ENCODE measurements around the gene ERAP2.

The ERAP2 gene

DNA sequence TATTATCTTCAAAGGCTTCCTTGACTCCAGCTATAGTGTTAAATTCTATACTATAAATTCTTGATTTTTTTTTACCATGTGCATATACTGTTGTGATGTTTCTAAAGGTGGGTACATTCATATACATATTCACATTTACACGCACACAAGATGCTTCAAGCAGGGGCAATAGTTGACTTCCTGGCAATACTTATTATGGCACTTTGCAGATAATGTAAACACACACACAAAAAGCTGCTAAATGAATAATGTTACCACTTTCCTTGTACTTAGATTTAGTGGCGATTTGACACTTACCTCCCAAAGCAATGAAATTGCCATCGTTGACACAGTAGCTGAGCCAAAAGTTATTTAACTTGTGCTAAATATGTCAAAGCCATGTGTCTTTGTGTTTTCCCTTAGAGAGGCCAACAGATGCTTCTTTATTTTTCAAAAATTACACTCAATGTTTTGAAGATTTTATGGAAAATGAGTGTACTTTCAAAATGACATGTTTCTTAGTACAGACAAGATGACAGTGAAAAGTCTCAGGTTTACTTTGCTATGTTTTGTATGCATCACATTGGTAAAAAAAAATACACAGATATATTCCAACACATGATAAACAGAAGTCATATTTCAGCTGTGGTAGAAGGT, 12.2 kb upstream of the ERAP2 start:
- no peak for DNase-seq (ENCODE audit: low spot score)

GRCh38 chr5:96864922-96865530, 11.3 kb upstream of the ERAP2 start:
- DNase-seq (ENCODE audit: low spot score) = no peak

GRCh38 chr5:96868603-96869371, 7.5 kb upstream of the ERAP2 start:
- peak; percentile 83 for DNase-seq (ENCODE audit: low spot score)

DNA sequence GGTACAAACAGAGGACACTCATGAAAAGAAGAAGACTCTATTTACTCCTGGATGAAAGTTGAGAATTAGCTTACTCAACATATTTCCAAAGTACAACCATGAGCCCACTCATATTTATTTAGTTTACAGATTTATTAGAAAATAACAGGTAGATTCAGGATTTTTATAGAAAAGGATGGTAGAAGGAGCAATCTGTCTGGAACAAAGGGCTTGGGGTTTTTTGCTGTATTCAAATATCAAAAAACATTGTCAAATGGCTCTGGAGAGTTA, 7.0 kb upstream of the ERAP2 start:
- no peak for DNase-seq (ENCODE audit: low spot score)

DNA sequence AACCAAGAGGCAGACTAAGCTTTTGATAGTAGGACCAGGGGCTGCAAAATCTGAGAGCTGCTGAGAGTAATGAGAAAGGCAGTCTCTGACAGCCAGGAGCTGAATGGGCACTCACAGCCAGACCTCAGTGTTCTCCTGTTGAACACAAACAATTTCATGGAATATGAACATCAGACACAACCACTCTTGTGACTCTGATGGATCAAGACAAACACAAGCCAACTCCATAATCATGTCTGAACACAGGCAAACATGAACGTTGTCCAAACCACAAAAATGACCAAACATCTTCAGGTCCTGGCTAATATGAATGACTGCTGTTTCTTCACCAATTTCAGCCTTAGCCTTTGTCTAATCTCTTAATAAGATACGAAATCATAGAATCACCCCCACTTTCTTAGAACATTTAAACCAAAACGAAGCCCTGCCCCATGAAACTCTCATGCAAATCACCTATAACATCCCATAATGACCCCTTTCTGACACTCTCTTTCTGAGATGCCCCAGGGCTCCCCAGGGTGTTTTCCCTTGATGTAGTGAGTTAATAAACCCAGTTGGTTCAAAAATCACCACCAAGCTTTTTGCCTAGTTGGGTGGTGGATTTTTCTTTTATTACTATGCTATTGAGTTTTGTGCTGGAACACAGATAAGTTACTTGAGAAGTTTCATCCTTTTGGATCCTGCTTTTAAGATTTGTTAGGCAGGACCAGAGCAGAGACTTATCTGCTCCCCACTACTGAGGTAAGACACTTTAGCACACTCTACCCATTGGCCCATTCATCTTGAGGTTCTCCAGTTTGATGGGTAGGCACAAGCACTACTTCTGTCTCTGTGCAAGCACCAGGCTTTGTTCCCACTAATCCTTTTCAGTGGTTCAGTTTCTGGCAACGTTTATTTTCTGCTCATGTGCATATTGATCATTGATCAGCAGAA, 5.9 kb upstream of the ERAP2 start:
- no peak for DNase-seq (ENCODE audit: low spot score)

- DNase-seq (ENCODE audit: low spot score) = no peak
These were observed 5.3 kb upstream of the ERAP2 start for GRCh38 chr5:96871027-96871399.

GRCh38 chr5:96871686-96872085, 4.6 kb upstream of the ERAP2 start:
- no peak for DNase-seq (ENCODE audit: low spot score)

GRCh38 chr5:96873449-96873848, 2.9 kb upstream of the ERAP2 start:
- DNase-seq (ENCODE audit: low spot score) = no peak

DNA sequence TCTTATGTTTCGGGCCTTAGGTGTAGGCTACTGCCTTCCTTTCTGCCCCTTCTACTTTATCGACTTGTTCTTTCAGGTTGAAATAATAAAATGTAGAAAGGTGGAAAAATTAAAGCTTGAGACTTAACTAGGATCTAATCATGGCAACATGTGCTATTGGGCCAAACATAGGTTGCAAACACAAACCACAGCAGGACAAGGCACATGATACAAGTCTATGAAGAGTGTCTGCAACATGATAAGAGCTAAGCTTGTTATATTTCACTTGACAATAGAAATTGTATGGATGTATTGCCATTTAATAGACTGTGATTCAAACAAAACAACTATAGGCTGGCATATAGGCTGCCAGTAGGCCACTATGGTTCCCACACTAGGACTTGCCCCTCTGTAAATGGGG, 1.7 kb upstream of the ERAP2 start:
- no peak for DNase-seq (ENCODE audit: low spot score)

DNA sequence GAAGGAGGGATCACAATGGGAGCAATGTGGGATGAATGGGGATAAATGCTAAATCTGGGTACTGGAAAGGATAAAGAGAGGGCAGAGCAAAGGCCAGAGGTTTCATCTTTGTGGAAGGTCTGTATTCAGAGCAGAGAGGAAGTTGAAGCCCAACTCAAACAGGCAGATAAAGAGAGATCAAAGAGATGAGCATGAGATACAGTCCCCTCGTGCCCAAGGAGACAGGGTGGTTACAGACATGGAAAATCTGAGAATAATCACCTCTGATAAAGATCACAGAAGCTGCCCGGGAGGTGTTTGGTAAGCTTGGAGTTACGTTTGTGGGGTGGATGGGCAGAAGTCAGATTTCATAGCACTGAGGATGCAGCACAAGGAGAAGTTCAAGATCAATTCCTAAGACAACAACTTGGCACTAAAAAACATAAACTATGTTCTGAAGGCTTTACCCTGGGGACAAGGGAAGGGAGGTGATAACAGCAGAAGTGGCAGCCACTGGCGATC, 459 bp upstream of the ERAP2 start:
- DNase-seq (ENCODE audit: low spot score) = peak; percentile 38

DNA sequence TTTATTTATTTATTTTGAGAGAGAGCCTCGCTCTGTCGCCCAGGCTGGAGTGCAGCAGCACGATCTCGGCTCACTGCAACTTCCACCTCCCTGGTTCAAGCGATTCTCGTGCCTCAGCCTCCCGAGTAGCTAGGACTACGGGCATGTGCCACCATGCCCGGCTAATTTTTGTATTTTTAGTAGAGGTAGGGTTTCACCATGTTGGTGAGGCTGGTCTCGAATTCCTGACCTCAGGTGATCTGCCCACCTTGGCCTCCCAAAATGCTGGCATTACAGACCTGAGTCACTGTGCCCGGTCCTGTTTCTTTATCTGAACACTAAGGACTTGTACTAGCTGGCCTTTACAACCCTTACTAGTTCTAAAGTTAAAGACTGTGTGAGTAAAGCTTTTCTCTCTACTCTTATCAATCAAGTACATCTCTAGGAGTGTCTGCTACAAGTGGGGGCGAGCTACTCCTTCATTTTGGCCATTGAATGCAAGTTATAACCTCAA, 723 bp downstream of the ERAP2 start:
- peak; percentile 45 for DNase-seq (ENCODE audit: low spot score)

- DNase-seq (ENCODE audit: low spot score) = no peak
These were observed 3.4 kb downstream of the ERAP2 start for GRCh38 chr5:96879665-96880064.

- DNase-seq (ENCODE audit: low spot score) = peak; percentile 91
These were observed 4.3 kb downstream of the ERAP2 start for GRCh38 chr5:96880444-96881164.

- DNase-seq (ENCODE audit: low spot score) = peak; percentile 76
These were observed 5.3 kb downstream of the ERAP2 start for GRCh38 chr5:96881511-96882115.

GRCh38 chr5:96883871-96884270, 7.6 kb downstream of the ERAP2 start:
- no peak for DNase-seq (ENCODE audit: low spot score)

DNA sequence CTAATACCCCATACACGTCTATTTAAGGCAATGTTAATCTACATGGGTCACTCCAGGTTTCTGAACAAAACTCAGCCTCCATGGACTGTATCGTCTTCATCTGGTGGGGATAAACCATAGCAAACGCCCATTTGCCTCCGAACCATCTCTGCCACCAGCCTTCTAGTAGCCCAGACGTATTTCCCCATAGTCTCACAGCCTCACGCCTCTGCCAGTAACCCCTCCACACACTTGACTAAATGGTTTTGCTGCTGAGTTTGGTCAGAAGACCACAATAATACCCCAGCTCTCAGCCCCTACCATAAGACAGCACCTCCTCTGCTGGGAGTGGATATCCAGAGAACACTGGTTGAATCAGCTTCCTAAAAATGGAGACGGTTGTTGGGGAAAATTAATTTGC, 8.7 kb downstream of the ERAP2 start:
- no peak for DNase-seq (ENCODE audit: low spot score)

DNA sequence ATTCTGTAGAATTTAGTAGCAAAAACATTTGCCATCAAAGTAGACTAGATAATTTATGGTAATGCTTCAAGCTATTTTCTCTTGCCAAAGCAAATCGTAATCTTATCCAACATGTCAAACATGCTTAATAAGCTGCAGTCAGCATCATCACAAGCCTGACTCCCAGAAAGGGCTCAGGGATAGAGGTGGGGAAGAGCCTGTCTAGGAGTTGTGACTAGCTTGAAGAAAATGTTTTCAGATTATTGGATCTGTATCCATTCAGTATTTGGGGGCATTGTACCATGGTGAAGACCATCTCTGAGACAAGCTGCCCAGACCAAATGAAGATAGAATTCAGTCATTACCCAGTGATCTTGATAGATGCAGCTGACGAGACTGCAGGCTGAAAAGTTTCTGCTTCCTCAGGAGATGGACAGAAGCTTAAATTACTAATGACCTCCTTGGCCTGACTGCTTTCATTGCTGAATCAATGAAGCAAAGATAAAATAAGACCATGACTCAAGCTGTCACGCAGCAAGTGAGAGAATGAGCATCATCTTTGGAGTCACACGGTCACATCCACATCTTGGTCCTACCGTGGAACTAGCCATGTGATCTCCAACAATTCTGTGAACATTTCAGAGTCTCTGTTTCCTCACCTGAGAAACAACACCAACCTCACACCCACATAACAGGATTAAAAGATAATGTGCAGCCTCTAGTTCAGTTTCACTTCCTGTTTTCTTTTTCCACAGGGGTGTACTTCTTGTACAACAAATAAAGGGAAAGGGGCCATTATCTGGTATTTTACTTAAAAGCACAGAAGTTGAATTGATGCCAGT, 9.4 kb downstream of the ERAP2 start:
- DNase-seq (ENCODE audit: low spot score) = no peak

DNA sequence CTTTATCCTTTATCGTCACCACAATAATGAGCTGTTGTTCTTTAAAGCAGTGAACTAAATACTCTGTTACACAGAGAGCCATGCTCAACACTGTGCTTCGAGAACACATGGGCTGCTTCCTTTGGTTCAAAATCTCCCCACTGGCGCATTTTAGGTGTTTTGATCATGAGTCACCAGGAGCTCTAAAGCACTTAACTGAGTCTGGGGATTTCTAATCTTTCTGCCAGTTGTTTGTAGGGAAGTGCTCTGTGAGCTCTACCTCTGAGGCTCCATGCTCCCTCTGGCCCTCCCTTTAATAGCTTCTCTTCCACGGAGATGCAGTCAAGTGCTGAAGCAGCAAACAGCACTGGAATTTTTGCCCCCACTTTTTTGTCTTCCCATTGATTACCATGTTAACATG, 17.0 kb downstream of the ERAP2 start:
- DNase-seq (ENCODE audit: low spot score) = no peak

GRCh38 chr5:96896276-96896675, 20.0 kb downstream of the ERAP2 start:
- no peak for DNase-seq (ENCODE audit: low spot score)

GRCh38 chr5:96896806-96897205, 20.5 kb downstream of the ERAP2 start:
- DNase-seq (ENCODE audit: low spot score) = no peak
